Measurements from ENCODE around the gene MTR.

GRCh38 chr1:236810018-236810417 is 14.9 kb downstream of the MTR start:
- no peak for TF ChIP-seq POLR2AphosphoS5 (IDR thresholded peaks at IDR 0.05; ENCODE audit: low read depth, low read length)
- TF ChIP-seq POLR2A (IDR thresholded peaks at IDR 0.05; ENCODE audit: low read depth, low read length) = no peak

All from GM12892 (cell line).